Suprapubic skin (tissue), 3 donors: ENCODE measurements around the gene DCLRE1A.

Experiments used
- POLR2A ChIP-seq, 2 donors: fragments of 450-650 bp; IDR thresholded peaks; one replicate each; pipeline ENCODE4 v1.6.1; 2017; ENCODE audit warnings: antibody characterized with exemption in 2 of 2, mild to moderate bottlenecking in 2 of 2, moderate library complexity in 2 of 2
- TF ChIP-seq, protein P1 (sequence below), 2 donors: fragments of 200-600 bp in 1 of 2; fragments of 450-650 bp in 1 of 2; sonication (generic) in 1 of 2; IDR thresholded peaks; one replicate each; pipeline ENCODE4 v1.5.1; 2016 to 2019; ENCODE audit warnings: antibody characterized with exemption in 2 of 2, mild to moderate bottlenecking in 1 of 2, moderate library complexity in 1 of 2

DNA sequence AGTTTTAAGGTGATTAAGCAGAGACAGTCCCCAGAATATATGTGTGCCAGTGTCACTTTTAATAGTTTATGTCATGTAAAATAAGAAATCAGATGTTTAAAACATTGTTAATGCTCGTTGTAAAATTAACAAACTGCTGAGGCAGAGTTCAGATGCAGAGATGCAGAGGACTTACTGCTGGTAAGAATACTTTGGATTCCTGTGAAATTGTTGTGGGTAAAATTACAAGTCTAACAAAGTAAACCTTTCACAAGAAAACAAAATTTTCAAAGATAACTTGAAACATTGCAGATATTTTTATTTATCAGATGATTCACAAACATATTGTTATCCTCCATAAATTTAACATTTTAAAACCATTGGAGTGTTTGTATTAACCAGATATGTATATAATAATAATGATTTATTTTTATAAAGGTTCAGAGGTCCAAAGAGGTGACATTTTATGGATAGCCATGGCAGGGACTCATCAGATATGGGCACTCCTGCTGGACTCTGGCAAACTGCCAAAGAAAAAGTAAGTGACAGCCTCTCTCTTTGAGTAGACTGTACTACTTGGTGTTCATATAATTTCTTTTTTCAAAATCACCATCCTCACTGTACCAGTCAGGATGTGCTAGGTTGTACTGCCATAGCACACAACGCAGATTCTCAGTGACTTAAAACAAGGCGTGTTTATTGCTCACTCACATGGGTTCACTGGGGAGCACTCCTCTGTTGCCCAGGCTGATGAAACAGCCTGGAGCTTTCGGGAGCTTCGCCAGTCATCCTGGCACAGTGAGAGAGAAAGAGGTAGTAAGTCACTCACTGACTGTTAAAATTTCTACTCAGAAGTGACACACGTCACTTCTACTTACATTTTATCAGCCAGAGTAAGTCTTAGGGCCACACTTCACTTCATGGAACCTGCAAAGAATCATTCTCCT, 44.1 kb upstream of the DCLRE1A start:
- TF ChIP-seq, protein P1, sequence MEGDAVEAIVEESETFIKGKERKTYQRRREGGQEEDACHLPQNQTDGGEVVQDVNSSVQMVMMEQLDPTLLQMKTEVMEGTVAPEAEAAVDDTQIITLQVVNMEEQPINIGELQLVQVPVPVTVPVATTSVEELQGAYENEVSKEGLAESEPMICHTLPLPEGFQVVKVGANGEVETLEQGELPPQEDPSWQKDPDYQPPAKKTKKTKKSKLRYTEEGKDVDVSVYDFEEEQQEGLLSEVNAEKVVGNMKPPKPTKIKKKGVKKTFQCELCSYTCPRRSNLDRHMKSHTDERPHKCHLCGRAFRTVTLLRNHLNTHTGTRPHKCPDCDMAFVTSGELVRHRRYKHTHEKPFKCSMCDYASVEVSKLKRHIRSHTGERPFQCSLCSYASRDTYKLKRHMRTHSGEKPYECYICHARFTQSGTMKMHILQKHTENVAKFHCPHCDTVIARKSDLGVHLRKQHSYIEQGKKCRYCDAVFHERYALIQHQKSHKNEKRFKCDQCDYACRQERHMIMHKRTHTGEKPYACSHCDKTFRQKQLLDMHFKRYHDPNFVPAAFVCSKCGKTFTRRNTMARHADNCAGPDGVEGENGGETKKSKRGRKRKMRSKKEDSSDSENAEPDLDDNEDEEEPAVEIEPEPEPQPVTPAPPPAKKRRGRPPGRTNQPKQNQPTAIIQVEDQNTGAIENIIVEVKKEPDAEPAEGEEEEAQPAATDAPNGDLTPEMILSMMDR (IDR thresholded peaks at IDR 0.05): no peak
- no peak for TF ChIP-seq POLR2A (IDR thresholded peaks at IDR 0.05)
